ENCODE data around the gene TM9SF4. TPM values are rescaled to one million over a fixed set of nuclear protein-coding genes. Genes with fewer than 3 reads are reported as not detected.

TM9SF4 gene
- total and polyA plus RNA-seq, 12 donors, result 19.2 to 36.0 (median 31.1) TPM

- no peak for TF ChIP-seq CTCF (IDR thresholded peaks at IDR 0.05)
- no peak overlapping the region for H3K4me3 ChIP-seq
- H3K9me3 ChIP-seq, result no peaks in the 10 kb centered on the region
- DNase-seq, result no peak
- H3K27me3 ChIP-seq, result no peaks in the 10 kb centered on the region
- ATAC-seq, result peak in 4 of 8 donors; percentile 13 to 44 (median 28)
- H3K4me1 ChIP-seq, result peaks cover 0 to 23% (median 0%) of the 10 kb centered on the region in 9 donors
- WGBS, 2 donors, result 82 to 86% methylated on average over 13 of the region's 13 CpGs
- peaks cover 0 to 99% (median 12%) of the 10 kb centered on the region in 9 donors for H3K36me3 ChIP-seq
- H3K27ac ChIP-seq, result peak overlapping the region in 6 of 10 donors; percentile 10 to 66 (median 42)
- intact Hi-C loops (cut with DNase I), result no loop called here
These were observed 106.9 kb downstream of the TM9SF4 start for GRCh38 chr20:32216179-32217142.

Other genes starting within 250 kb of the TM9SF4 start
- gene DUSP15, start 239.2 kb upstream of the TM9SF4 start, total RNA-seq, result 1 to 10 TPM; 1.7 to 7.2 (median 5.0) TPM
- 1 to 10 TPM in 1 of 2 donors, under 1 TPM in 1; 0.90 to 6.0 TPM for gene DUSP15, start 239.2 kb upstream of the TM9SF4 start, polyA plus RNA-seq
- gene TTLL9, start 239.1 kb upstream of the TM9SF4 start, total RNA-seq, result under 1 TPM in 1 of 10 donors, not detected in 9; 0.15 TPM
- gene TTLL9, start 239.1 kb upstream of the TM9SF4 start, polyA plus RNA-seq, result under 1 TPM; 0.03 to 0.07 TPM
- gene PDRG1, start 157.7 kb upstream of the TM9SF4 start, total RNA-seq, result 10 to 100 TPM in 1 of 10 donors, 1 to 10 TPM in 9; 6.4 to 10.7 (median 7.5) TPM
- gene PDRG1, start 157.7 kb upstream of the TM9SF4 start, polyA plus RNA-seq, result 10 to 100 TPM in 1 of 2 donors, 1 to 10 TPM in 1; 7.3 to 12.8 TPM
- gene XKR7, start 141.6 kb upstream of the TM9SF4 start, total RNA-seq, result not detected
- gene XKR7, start 141.6 kb upstream of the TM9SF4 start, polyA plus RNA-seq, result not detected
- gene CCM2L, start 99.3 kb upstream of the TM9SF4 start, total RNA-seq, result 10 to 100 TPM in 1 of 10 donors, 1 to 10 TPM in 9; 4.9 to 10.7 (median 7.4) TPM
- 10 to 100 TPM; 12.9 to 26.8 TPM for gene CCM2L, start 99.3 kb upstream of the TM9SF4 start, polyA plus RNA-seq
- 10 to 100 TPM in 1 of 10 donors, 1 to 10 TPM in 9; 1.6 to 22.9 (median 3.0) TPM for gene HCK, start 57.5 kb upstream of the TM9SF4 start, total RNA-seq
- 1 to 10 TPM; 2.3 to 3.7 TPM for gene HCK, start 57.5 kb upstream of the TM9SF4 start, polyA plus RNA-seq
- 10 to 100 TPM in 2 of 10 donors, 1 to 10 TPM in 8; 5.6 to 12.3 (median 7.9) TPM for gene PLAGL2, start 98.0 kb downstream of the TM9SF4 start, total RNA-seq
- 1 to 10 TPM; 1.7 to 3.0 TPM for gene PLAGL2, start 98.0 kb downstream of the TM9SF4 start, polyA plus RNA-seq
- 10 to 100 TPM; 25.9 to 32.9 (median 27.9) TPM for gene POFUT1, start 98.2 kb downstream of the TM9SF4 start, total RNA-seq
- 10 to 100 TPM in 1 of 2 donors, 1 to 10 TPM in 1; 9.7 to 11.7 TPM for gene POFUT1, start 98.2 kb downstream of the TM9SF4 start, polyA plus RNA-seq
- 10 to 100 TPM in 9 of 10 donors, 1 to 10 TPM in 1; 9.2 to 16.3 (median 11.5) TPM for gene KIF3B, start 167.9 kb downstream of the TM9SF4 start, total RNA-seq
- 1 to 10 TPM; 4.7 to 8.4 TPM for gene KIF3B, start 167.9 kb downstream of the TM9SF4 start, polyA plus RNA-seq
- 10 to 100 TPM; 23.1 to 39.4 (median 29.4) TPM for gene ASXL1, start 248.6 kb downstream of the TM9SF4 start, total RNA-seq
- 10 to 100 TPM; 10.0 to 27.1 TPM for gene ASXL1, start 248.6 kb downstream of the TM9SF4 start, polyA plus RNA-seq